SIG-M5 treated with dmso at 0.1 percent for 504 hours (cell line): ENCODE results near the gene GDAP1L1.

ENCODE experiments used
- DNase-seq: peaks from one replicate; lab custom pipeline; 2025; ENCODE audit not compliant: unreplicated experiment; lab: John Stamatoyannopoulos, UW

The GDAP1L1 gene

GRCh38 chr20:44251284-44251683 lies 4.2 kb downstream of the GDAP1L1 start:
- DNase-seq: no peak

GRCh38 chr20:44253528-44253927 lies 6.4 kb downstream of the GDAP1L1 start:
- DNase-seq: no peak

GRCh38 chr20:44254073-44254472 lies 7.0 kb downstream of the GDAP1L1 start:
- no peak for DNase-seq

GRCh38 chr20:44255942-44256341 lies 8.8 kb downstream of the GDAP1L1 start:
- no peak for DNase-seq

- DNase-seq: no peak
Observed at GRCh38 chr20:44256961-44257360, 9.9 kb downstream of the GDAP1L1 start.

GRCh38 chr20:44258226-44258890 lies 11.2 kb downstream of the GDAP1L1 start:
- DNase-seq: no peak

GRCh38 chr20:44264287-44264686 lies 17.2 kb downstream of the GDAP1L1 start:
- DNase-seq: peak; percentile 6

GRCh38 chr20:44268802-44269201 lies 21.7 kb downstream of the GDAP1L1 start:
- DNase-seq: no peak

- DNase-seq: no peak
Observed at GRCh38 chr20:44271915-44272663, 25.0 kb downstream of the GDAP1L1 start.

- no peak for DNase-seq
Observed at GRCh38 chr20:44273231-44274215, 26.4 kb downstream of the GDAP1L1 start.

- DNase-seq: no peak
Observed at GRCh38 chr20:44274303-44275017, 27.4 kb downstream of the GDAP1L1 start.

GRCh38 chr20:44279228-44279627 lies 32.1 kb downstream of the GDAP1L1 start:
- DNase-seq: no peak

GRCh38 chr20:44280387-44280786 lies 33.3 kb downstream of the GDAP1L1 start:
- no peak for DNase-seq

- DNase-seq: no peak
Observed at GRCh38 chr20:44282192-44282591, 35.1 kb downstream of the GDAP1L1 start.

GRCh38 chr20:44284032-44284431 lies 36.9 kb downstream of the GDAP1L1 start:
- no peak for DNase-seq

- DNase-seq: no peak
Observed at GRCh38 chr20:44287272-44288097, 40.4 kb downstream of the GDAP1L1 start.

- DNase-seq: no peak
Observed at GRCh38 chr20:44288252-44288651, 41.1 kb downstream of the GDAP1L1 start.

- no peak for DNase-seq
Observed at GRCh38 chr20:44291754-44292153, 44.6 kb downstream of the GDAP1L1 start.

- no peak for DNase-seq
Observed at GRCh38 chr20:44296011-44296410, 48.9 kb downstream of the GDAP1L1 start.

GRCh38 chr20:44297721-44298120 lies 50.6 kb downstream of the GDAP1L1 start:
- DNase-seq: no peak
